ENCODE measurements around the gene LMBR1.

DNA sequence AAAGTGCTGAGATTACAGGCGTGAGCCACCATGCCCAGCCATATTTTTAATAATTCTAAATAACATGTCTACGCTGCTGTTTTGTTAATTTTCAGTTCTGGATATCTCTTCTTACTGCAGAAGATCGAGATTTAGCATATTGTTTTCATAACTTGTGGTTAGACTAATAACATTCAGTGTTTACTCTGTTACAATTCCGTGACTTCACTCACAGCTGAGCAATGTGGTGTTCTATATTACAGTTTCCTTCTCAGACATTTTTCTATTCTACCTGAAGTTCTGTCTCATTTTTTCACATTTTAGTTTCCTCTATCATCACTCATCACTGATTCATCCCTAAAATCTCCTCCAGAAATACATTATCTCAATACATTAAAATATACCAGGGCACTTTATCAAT, 241.5 kb downstream of the LMBR1 start:
- no peak for TF ChIP-seq EZH2phosphoT487 (IDR thresholded peaks at IDR 0.05; ENCODE audit: borderline replicate concordance, low read length)
- TF ChIP-seq CTCF (IDR thresholded peaks at IDR 0.05; ENCODE audit: low read depth, low read length, poor library complexity, severe bottlenecking), result no peak

All from DOHH2 (cell line).